Cardiac muscle cell (in vitro differentiated cells and primary cell): Measurements from ENCODE around the gene RALGAPA1. TPM values are rescaled to one million over a fixed set of nuclear protein-coding genes. Genes with fewer than 3 reads are reported as not detected.

Experiments
- DNase-seq, 2 donors: peaks; one replicate each; pipeline versions ENCODE4 v3.0.0 to v3.0.0-alpha.2; 2010 to 2017; ENCODE audit warnings: low read depth in 1 of 2, low spot score in 1 of 2
- H3K27ac ChIP-seq: fragments of 200-600 bp; sonication (generic); 2 replicates; pipeline ENCODE4 v1.5.1; 2016
- H3K27me3 ChIP-seq: fragments of 200-600 bp; sonication (generic); 2 replicates; pipeline ENCODE4 v1.6.0; 2016; ENCODE audit warnings: control low read depth
- H3K36me3 ChIP-seq: fragments of 200-600 bp; sonication (generic); 2 replicates; pipeline ENCODE4 v1.5.1; 2016; ENCODE audit warnings: control low read depth
- H3K4me1 ChIP-seq: fragments of 200-600 bp; sonication (generic); 2 replicates; pipeline ENCODE4 v1.8.1; 2017; ENCODE audit warnings: low read depth, mild to moderate bottlenecking, mixed run types
- H3K4me3 ChIP-seq: fragments of 200-600 bp; sonication (generic); 2 replicates; pipeline ENCODE4 v1.5.1; 2016; ENCODE audit warnings: mild to moderate bottlenecking
- H3K9me3 ChIP-seq: fragments of 200-600 bp; sonication (generic); 2 replicates; pipeline ENCODE4 v1.5.1; 2017; ENCODE audit warnings: low read depth, mild to moderate bottlenecking, control low read depth
- polyA plus RNA-seq: library from polyadenylated mRNA; unstranded; fragments of >200 nt; fragmentation: Nextera tagmentation; extraction: Ambion mirVana; gene quantifications from 2 replicates; pipeline ENCODE4 v1.2.1, GENCODE V29; 2016
- total RNA-seq: library from RNA; depleted of rRNA; stranded (reverse); fragments of >200 nt; gene quantifications from 2 replicates; pipeline ENCODE4 v1.2.3, GENCODE V29; 2016
- TF ChIP-seq, protein P1 (sequence below): IDR thresholded peaks from 2 replicates; pipeline ENCODE4 v1.5.1; 2012; ENCODE audit warnings: low read depth, mild to moderate bottlenecking, low read length

Gene RALGAPA1
- total and polyA plus RNA-seq, 2 experiments from 2014 or later: 28.1 to 31.5 TPM

GRCh38 chr14:35551081-35551480 lies 258.0 kb downstream of the RALGAPA1 start:
- Histone ChIP-seq H3K4me3 (no peak overlapping the region), H3K4me1 (peaks cover 21% of the 10 kb centered on the region), H3K27me3 (no peaks in the 10 kb centered on the region), H3K9me3 (no peaks in the 10 kb centered on the region), H3K27ac (no peak overlapping the region), H3K36me3 (no peaks in the 10 kb centered on the region)
- DNase-seq: no peak
- TF ChIP-seq, protein P1, sequence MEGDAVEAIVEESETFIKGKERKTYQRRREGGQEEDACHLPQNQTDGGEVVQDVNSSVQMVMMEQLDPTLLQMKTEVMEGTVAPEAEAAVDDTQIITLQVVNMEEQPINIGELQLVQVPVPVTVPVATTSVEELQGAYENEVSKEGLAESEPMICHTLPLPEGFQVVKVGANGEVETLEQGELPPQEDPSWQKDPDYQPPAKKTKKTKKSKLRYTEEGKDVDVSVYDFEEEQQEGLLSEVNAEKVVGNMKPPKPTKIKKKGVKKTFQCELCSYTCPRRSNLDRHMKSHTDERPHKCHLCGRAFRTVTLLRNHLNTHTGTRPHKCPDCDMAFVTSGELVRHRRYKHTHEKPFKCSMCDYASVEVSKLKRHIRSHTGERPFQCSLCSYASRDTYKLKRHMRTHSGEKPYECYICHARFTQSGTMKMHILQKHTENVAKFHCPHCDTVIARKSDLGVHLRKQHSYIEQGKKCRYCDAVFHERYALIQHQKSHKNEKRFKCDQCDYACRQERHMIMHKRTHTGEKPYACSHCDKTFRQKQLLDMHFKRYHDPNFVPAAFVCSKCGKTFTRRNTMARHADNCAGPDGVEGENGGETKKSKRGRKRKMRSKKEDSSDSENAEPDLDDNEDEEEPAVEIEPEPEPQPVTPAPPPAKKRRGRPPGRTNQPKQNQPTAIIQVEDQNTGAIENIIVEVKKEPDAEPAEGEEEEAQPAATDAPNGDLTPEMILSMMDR: no peak

GRCh38 chr14:35549551-35549950 lies 259.5 kb downstream of the RALGAPA1 start:
- H3K9me3 ChIP-seq: no peaks in the 10 kb centered on the region
- H3K27ac ChIP-seq: no peak overlapping the region
- DNase-seq: no peak
- no peak overlapping the region for H3K4me3 ChIP-seq
- H3K36me3 ChIP-seq: no peaks in the 10 kb centered on the region
- TF ChIP-seq, protein P1: no peak
- peaks cover 21% of the 10 kb centered on the region for H3K4me1 ChIP-seq
- no peaks in the 10 kb centered on the region for H3K27me3 ChIP-seq

DNA sequence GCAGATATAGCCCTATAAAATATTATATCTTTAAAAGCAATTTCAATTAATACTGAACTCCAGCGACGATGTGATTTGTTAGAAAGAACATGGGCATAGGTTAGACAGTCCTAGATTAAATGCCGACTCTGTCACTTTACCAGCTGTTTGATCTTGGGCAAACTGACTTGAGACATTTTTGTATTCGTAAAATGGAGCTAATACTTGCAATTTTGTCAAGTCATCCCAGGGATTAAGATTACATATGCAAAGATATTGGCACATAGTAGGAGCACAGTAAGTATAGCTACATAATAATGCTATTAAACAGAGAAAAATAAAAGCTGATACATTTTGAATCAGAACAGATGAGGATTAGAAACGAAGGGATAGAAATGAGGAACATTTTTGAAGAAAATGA lies 266.1 kb downstream of the RALGAPA1 start:
- H3K27ac ChIP-seq: no peak overlapping the region
- H3K9me3 ChIP-seq: no peaks in the 10 kb centered on the region
- no peaks in the 10 kb centered on the region for H3K27me3 ChIP-seq
- no peaks in the 10 kb centered on the region for H3K36me3 ChIP-seq
- DNase-seq: no peak
- no peaks in the 10 kb centered on the region for H3K4me1 ChIP-seq
- no peak overlapping the region for H3K4me3 ChIP-seq
- TF ChIP-seq, protein P1: no peak

DNA sequence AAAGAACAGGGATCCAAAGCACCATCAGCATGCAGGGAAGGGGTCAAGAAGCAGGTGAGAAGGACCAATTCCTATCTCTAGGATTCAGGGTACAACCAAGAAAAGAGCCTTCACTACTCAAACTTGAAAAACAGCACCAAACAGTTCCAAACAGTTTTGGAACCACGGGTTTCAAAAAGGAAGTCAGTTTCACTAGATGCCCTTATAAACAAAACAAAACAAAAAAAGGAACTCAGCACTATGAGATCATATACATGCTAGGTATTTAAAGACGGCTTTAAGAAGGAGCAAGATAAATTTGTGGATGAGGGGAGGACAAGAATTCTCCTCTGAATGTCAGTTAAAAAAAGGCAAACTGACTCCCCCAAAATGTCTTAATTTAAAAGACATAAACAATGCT lies 269.1 kb downstream of the RALGAPA1 start:
- H3K27ac ChIP-seq: no peak overlapping the region
- no peaks in the 10 kb centered on the region for H3K36me3 ChIP-seq
- H3K9me3 ChIP-seq: no peaks in the 10 kb centered on the region
- H3K4me3 ChIP-seq: no peak overlapping the region
- DNase-seq: no peak
- peaks cover 26% of the 10 kb centered on the region for H3K27me3 ChIP-seq
- H3K4me1 ChIP-seq: peaks cover 1% of the 10 kb centered on the region
- TF ChIP-seq, protein P1: no peak

GRCh38 chr14:35535483-35536112 lies 273.5 kb downstream of the RALGAPA1 start:
- no peaks in the 10 kb centered on the region for H3K9me3 ChIP-seq
- no peak for DNase-seq
- H3K36me3 ChIP-seq: no peaks in the 10 kb centered on the region
- H3K27ac ChIP-seq: no peak overlapping the region
- TF ChIP-seq, protein P1: no peak
- H3K27me3 ChIP-seq: peaks cover 70% of the 10 kb centered on the region
- peaks cover 10% of the 10 kb centered on the region for H3K4me1 ChIP-seq
- peak overlapping the region; percentile 7 for H3K4me3 ChIP-seq
